Colonic mucosa (tissue), 4 donors: Measurements from ENCODE around the gene SFMBT2. TPM values are rescaled to one million over a fixed set of nuclear protein-coding genes. Genes with fewer than 3 reads are reported as not detected.

Experiments
- DNase-seq: peaks from one replicate; pipeline ENCODE4 v3.0.0-alpha.2; 2020
- H3K27ac ChIP-seq: fragments of 200-600 bp; one replicate; pipeline ENCODE4 v1.8.0; 2021
- H3K27me3 ChIP-seq: fragments of 200-600 bp; one replicate; pipeline ENCODE4 v1.8.0; 2021
- H3K36me3 ChIP-seq: fragments of 200-600 bp; one replicate; pipeline ENCODE4 v1.8.0; 2021
- H3K4me1 ChIP-seq: fragments of 200-600 bp; one replicate; pipeline ENCODE4 v1.8.0; 2021; ENCODE audit warnings: mild to moderate bottlenecking
- H3K4me3 ChIP-seq: fragments of 200-600 bp; one replicate; pipeline ENCODE4 v1.8.0; 2021
- H3K9ac ChIP-seq, 2 donors: one replicate each; pipeline ENCODE4 v1.7.0; 2013; ENCODE audit warnings: control low read depth in 2 of 2, low read depth in 2 of 2, low read length in 2 of 2
- H3K9me3 ChIP-seq: fragments of 200-600 bp; one replicate; pipeline ENCODE4 v1.8.0; 2021
- CTCF ChIP-seq: fragments of 200-600 bp; IDR thresholded peaks from one replicate; pipeline ENCODE4 v1.8.0; 2022; ENCODE audit warnings: antibody characterized with exemption, mild to moderate bottlenecking
- intact Hi-C: fragments of 100-400 bp; cut with DNase I; formaldehyde crosslinking; loops from one replicate; pipeline ENCODE4 v1.14.1; 2022
- total RNA-seq, 2 donors: library from RNA; stranded (reverse); fragmentation: NEBNext Ultra II Directional in 1 of 2; extraction: Animal tissue kit (Norgen Biotek cat#: 25700) in 1 of 2; gene quantifications; one replicate each; pipeline ENCODE4 v1.2.1, GENCODE V29; 2021
- donor health status: healthy.
- donor health status: DM: no; HTN: no; CAD: no.
- donor health status: DM: no; HTN: no; CAD: no.

Gene SFMBT2
- total RNA-seq, 2 donors from 2014 or later = 2.3 to 3.5 TPM

GRCh38 chr10:7334642-7334964 is 76.2 kb downstream of the SFMBT2 start:
- H3K9ac ChIP-seq = no peak overlapping the region
- no peak overlapping the region for H3K4me3 ChIP-seq
- DNase-seq = no peak
- H3K27ac ChIP-seq = no peak overlapping the region
- no peaks in the 10 kb centered on the region for H3K27me3 ChIP-seq
- no peaks in the 10 kb centered on the region for H3K36me3 ChIP-seq
- H3K4me1 ChIP-seq = no peaks in the 10 kb centered on the region
- intact Hi-C loops = no loop called here
- TF ChIP-seq CTCF = no peak
- H3K9me3 ChIP-seq = no peaks in the 10 kb centered on the region

DNA sequence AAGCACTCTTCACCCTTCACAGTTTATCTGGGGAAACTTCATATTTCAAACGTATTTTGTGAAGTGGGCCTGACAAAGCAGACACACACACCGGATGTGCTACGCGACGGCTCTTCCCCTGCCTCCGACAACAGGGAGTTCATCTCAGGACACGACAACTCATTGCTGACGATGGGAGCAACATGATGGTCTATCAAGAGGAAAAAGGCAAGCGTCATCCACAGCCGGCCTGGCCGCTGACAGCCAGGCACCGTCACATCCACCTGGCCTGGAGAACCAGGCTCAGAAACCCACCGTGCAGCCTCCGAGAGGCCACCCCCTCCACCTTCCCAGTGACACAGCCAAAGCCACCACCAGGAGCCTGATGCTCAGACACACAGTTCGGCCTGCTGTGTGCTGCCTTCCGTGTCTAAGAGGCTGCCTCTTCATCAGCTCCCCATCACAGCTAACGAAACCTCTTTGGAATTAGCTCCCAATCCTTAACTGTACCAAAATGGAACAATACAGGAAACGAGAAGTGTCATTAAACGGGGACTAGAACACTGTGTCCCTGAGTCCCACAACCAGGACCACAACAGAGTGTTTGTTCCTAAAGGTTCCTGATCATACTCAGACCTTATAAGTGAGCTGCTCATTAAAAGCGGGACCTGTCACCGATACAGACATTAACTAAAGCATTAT is 76.7 kb downstream of the SFMBT2 start:
- DNase-seq = no peak
- H3K9me3 ChIP-seq = no peaks in the 10 kb centered on the region
- H3K9ac ChIP-seq = no peak overlapping the region
- intact Hi-C loops = no loop called here
- no peaks in the 10 kb centered on the region for H3K27me3 ChIP-seq
- no peaks in the 10 kb centered on the region for H3K4me1 ChIP-seq
- TF ChIP-seq CTCF = no peak
- H3K36me3 ChIP-seq = no peaks in the 10 kb centered on the region
- no peak overlapping the region for H3K27ac ChIP-seq
- no peak overlapping the region for H3K4me3 ChIP-seq

- Histone ChIP-seq H3K36me3 (no peaks in the 10 kb centered on the region), H3K27me3 (no peaks in the 10 kb centered on the region), H3K4me1 (no peaks in the 10 kb centered on the region), H3K9me3 (no peaks in the 10 kb centered on the region), H3K27ac (no peak overlapping the region), H3K4me3 (no peak overlapping the region), H3K9ac (no peak overlapping the region)
- intact Hi-C loops = no loop called here
- DNase-seq = no peak
- no peak for TF ChIP-seq CTCF
Observed at GRCh38 chr10:7329219-7329618, 81.6 kb downstream of the SFMBT2 start.

DNA sequence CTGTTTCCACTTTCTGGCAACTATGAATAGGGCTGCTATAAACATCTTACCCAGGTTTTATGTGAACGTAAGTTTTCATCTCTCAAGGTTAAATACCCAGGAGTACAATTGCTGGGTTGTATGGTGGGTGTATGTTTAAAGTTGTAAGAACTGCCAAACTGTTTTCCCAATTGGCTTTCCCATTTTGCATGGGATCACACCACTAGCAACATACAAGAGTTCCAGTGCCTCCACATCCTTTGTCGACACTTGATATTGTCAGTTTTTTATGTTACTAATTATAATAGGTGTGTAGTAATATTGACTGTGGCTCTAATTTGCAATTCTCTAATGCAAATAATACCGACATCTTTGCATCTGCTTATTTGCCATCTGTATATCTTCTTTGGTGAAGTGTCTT is 82.9 kb downstream of the SFMBT2 start:
- H3K27ac ChIP-seq = no peak overlapping the region
- H3K9ac ChIP-seq = no peak overlapping the region
- no peaks in the 10 kb centered on the region for H3K36me3 ChIP-seq
- TF ChIP-seq CTCF = no peak
- H3K4me1 ChIP-seq = no peaks in the 10 kb centered on the region
- intact Hi-C loops = no loop called here
- no peak for DNase-seq
- no peak overlapping the region for H3K4me3 ChIP-seq
- no peaks in the 10 kb centered on the region for H3K27me3 ChIP-seq
- H3K9me3 ChIP-seq = no peaks in the 10 kb centered on the region

GRCh38 chr10:7322623-7323022 is 88.2 kb downstream of the SFMBT2 start:
- H3K9me3 ChIP-seq = no peaks in the 10 kb centered on the region
- TF ChIP-seq CTCF = no peak
- H3K27ac ChIP-seq = no peak overlapping the region
- no peak for DNase-seq
- no peaks in the 10 kb centered on the region for H3K27me3 ChIP-seq
- H3K36me3 ChIP-seq = no peaks in the 10 kb centered on the region
- no peak overlapping the region for H3K4me3 ChIP-seq
- H3K4me1 ChIP-seq = no peaks in the 10 kb centered on the region
- intact Hi-C loops = no loop called here
- H3K9ac ChIP-seq = no peak overlapping the region

DNA sequence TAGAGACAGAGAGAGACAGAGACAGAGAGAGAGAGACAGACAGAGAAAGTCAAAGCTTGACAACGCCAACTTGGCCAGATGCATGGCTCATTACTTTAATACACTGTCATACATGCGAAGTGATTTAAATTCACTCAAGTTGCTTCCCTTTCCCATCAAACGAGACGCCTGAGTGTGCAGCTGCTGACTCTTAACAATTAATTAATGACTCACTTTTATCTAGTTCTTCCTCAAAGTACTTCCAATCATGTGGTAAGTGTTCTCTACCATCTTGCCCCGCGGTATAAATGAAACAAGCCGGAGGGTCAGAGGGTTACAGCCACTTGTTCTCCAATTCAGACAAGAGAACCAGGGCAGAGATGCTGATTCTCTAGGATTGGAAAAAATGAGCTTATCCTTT is 90.8 kb downstream of the SFMBT2 start:
- H3K36me3 ChIP-seq = no peaks in the 10 kb centered on the region
- H3K27ac ChIP-seq = no peak overlapping the region
- no peak overlapping the region for H3K4me3 ChIP-seq
- intact Hi-C loops = no loop called here
- DNase-seq = no peak
- H3K9ac ChIP-seq = no peak overlapping the region
- no peaks in the 10 kb centered on the region for H3K9me3 ChIP-seq
- no peak for TF ChIP-seq CTCF
- H3K4me1 ChIP-seq = no peaks in the 10 kb centered on the region
- no peaks in the 10 kb centered on the region for H3K27me3 ChIP-seq
